IMR-90 (cell line): ENCODE measurements around the gene SPINK4. TPM values are rescaled to one million over a fixed set of nuclear protein-coding genes. Genes with fewer than 3 reads are reported as not detected.

Source experiments
- ATAC-seq: fragments of 200-7000 bp; cut with Tn5 transposase; 2 replicates; pipeline ENCODE4 v1.9.1; 2020; ENCODE audit warnings: low read depth, mild to moderate bottlenecking, moderate library complexity
- BruUV-seq: library from RNA; stranded (reverse); fragments of 400-500 nt; replicated peaks from 2 replicates; lab custom pipeline; 2021; lab: Mats Ljungman, UMichigan
- CTCF ChIA-PET: fragments of 300-600 bp; formaldehyde crosslinking; extraction: SDS; loops from one replicate; lab custom pipeline; 2021; ENCODE audit warnings: antibody characterized with exemption; lab: Yijun Ruan, JAX
- POLR2A ChIA-PET: fragments of 300-600 bp; sonication (Branson Sonifier 250); formaldehyde crosslinking; loops from one replicate; lab custom pipeline; 2022; ENCODE audit warnings: antibody characterized with exemption; ENCODE audit not compliant: unreplicated experiment; lab: Charles Lee
- DNase-seq: peaks from one replicate; pipeline ENCODE4 v3.0.0; 2013
- H2AFZ ChIP-seq: replicated peaks from 2 replicates; pipeline ENCODE3; 2013; ENCODE audit warnings: low read length, mild to moderate bottlenecking; ENCODE audit not compliant: poor library complexity
- H2AK5ac ChIP-seq: 2 replicates; pipeline ENCODE4 v1.6.1; 2013; ENCODE audit warnings: low read depth, low read length, inconsistent platforms
- H2AK9ac ChIP-seq: replicated peaks from 2 replicates; pipeline ENCODE3; 2013; ENCODE audit warnings: mild to moderate bottlenecking, low read depth, low read length, moderate library complexity; ENCODE audit not compliant: poor library complexity
- H2BK120ac ChIP-seq: 2 replicates; pipeline ENCODE4 v1.6.1; 2013; ENCODE audit warnings: low read depth, low read length, inconsistent platforms
- H2BK15ac ChIP-seq: 3 replicates; pipeline ENCODE4 v1.6.1; 2013; ENCODE audit warnings: low read depth, low read length, inconsistent platforms
- H2BK20ac ChIP-seq: 2 replicates; pipeline ENCODE4 v1.6.1; 2013; ENCODE audit warnings: low read depth, mild to moderate bottlenecking, inconsistent platforms, low read length, moderate library complexity
- H2BK5ac ChIP-seq: 2 replicates; pipeline ENCODE4 v1.6.1; 2013; ENCODE audit warnings: mild to moderate bottlenecking, low read depth, low read length, inconsistent platforms; ENCODE audit not compliant: poor library complexity, severe bottlenecking
- H3K14ac ChIP-seq: replicated peaks from 2 replicates; pipeline ENCODE4 v1.6.1; 2013; ENCODE audit warnings: low read depth, low read length, inconsistent platforms
- H3K18ac ChIP-seq: 2 replicates; pipeline ENCODE4 v1.6.1; 2013; ENCODE audit warnings: low read depth, low read length, control low read depth
- H3K23ac ChIP-seq: 2 replicates; pipeline ENCODE4 v1.6.1; 2013; ENCODE audit warnings: low read depth, low read length, inconsistent platforms
- H3K27ac ChIP-seq: 2 replicates; pipeline ENCODE4 v1.5.1; 2013; ENCODE audit warnings: mild to moderate bottlenecking, control low read depth, low read length; ENCODE audit not compliant: insufficient read depth
- H3K27me3 ChIP-seq: 2 replicates; pipeline ENCODE4 v1.6.1; 2013; ENCODE audit warnings: low read length; ENCODE audit not compliant: control insufficient read depth, insufficient read depth
- H3K36me3 ChIP-seq: 2 replicates; pipeline ENCODE4 v1.6.1; 2013; ENCODE audit warnings: low read length, mixed read lengths; ENCODE audit not compliant: control insufficient read depth, insufficient read depth
- H3K4ac ChIP-seq: 2 replicates; pipeline ENCODE4 v1.6.1; 2013; ENCODE audit warnings: low read depth, low read length, inconsistent platforms
- H3K4me1 ChIP-seq: 2 replicates; pipeline ENCODE4 v1.6.1; 2013; ENCODE audit warnings: low read length, mixed read lengths; ENCODE audit not compliant: control insufficient read depth, insufficient read depth
- H3K4me2 ChIP-seq: 2 replicates; pipeline ENCODE4 v1.6.1; 2013; ENCODE audit warnings: low read depth, mild to moderate bottlenecking, control low read depth, low read length, moderate library complexity
- H3K4me3 ChIP-seq: 2 replicates; pipeline ENCODE4 v1.5.1; 2013; ENCODE audit warnings: low read depth, mild to moderate bottlenecking, control low read depth, low read length, moderate library complexity; ENCODE audit not compliant: insufficient read depth
- H3K56ac ChIP-seq: 2 replicates; pipeline ENCODE4 v1.6.1; 2013; ENCODE audit warnings: low read length, inconsistent platforms; ENCODE audit not compliant: insufficient read depth; ENCODE audit errors: extremely low read depth
- H3K79me1 ChIP-seq, 2 experiments: 2 replicates each; pipeline ENCODE4 v1.6.1; 2013; ENCODE audit warnings: low read length in 2 of 2, inconsistent platforms in 1 of 2, low read depth in 1 of 2
- H3K9ac ChIP-seq: 2 replicates; pipeline ENCODE4 v1.6.1; 2013; ENCODE audit warnings: low read depth, low read length, control low read depth
- H3K9me1 ChIP-seq: 2 replicates; pipeline ENCODE4 v1.6.1; 2013; ENCODE audit warnings: low read length, inconsistent platforms; ENCODE audit not compliant: insufficient read depth
- H3K9me3 ChIP-seq: 2 replicates; pipeline ENCODE4 v1.6.1; 2013; ENCODE audit warnings: low read length; ENCODE audit not compliant: control insufficient read depth, insufficient read depth
- H4K20me1 ChIP-seq: 2 replicates; pipeline ENCODE4 v1.6.1; 2013; ENCODE audit warnings: low read length, inconsistent platforms; ENCODE audit not compliant: insufficient read depth
- H4K5ac ChIP-seq: 2 replicates; pipeline ENCODE4 v1.6.1; 2013; ENCODE audit warnings: mild to moderate bottlenecking, low read depth, low read length, control low read depth
- H4K8ac ChIP-seq, 2 experiments: 2 replicates each; pipeline ENCODE4 v1.6.1; 2013; ENCODE audit warnings: low read depth in 2 of 2, low read length in 2 of 2, control low read depth in 1 of 2, inconsistent platforms in 1 of 2
- H4K91ac ChIP-seq: 2 replicates; pipeline ENCODE4 v1.6.1; 2013; ENCODE audit warnings: low read depth, low read length, inconsistent platforms; ENCODE audit not compliant: insufficient read depth
- BHLHE40 ChIP-seq: fragments of 150-350 bp; IDR thresholded peaks from 2 replicates; pipeline ENCODE4 v1.6.1; 2016; ENCODE audit warnings: mild to moderate bottlenecking, low read depth, low read length
- FOS ChIP-seq: fragments of 150-350 bp; IDR thresholded peaks from 2 replicates; pipeline ENCODE4 v1.6.1; 2016; ENCODE audit warnings: low read depth, low read length
- MAFK ChIP-seq: IDR thresholded peaks from 2 replicates; pipeline ENCODE4 v1.6.1; 2012; ENCODE audit warnings: low read depth, low read length, improper control_type of control experiment
- MAZ ChIP-seq: IDR thresholded peaks from 2 replicates; pipeline ENCODE4 v1.6.1; 2012; ENCODE audit warnings: low read depth, mild to moderate bottlenecking, low read length, improper control_type of control experiment, moderate library complexity, borderline replicate concordance
- POLR2A ChIP-seq: IDR thresholded peaks from 2 replicates; pipeline ENCODE4 v1.6.1; 2012; ENCODE audit warnings: mild to moderate bottlenecking, low read depth, low read length
- RAD21 ChIP-seq: IDR thresholded peaks from 2 replicates; pipeline ENCODE4 v1.6.1; 2012; ENCODE audit warnings: low read length, improper control_type of control experiment
- RFX5 ChIP-seq: IDR thresholded peaks from 2 replicates; pipeline ENCODE4 v1.8.0; 2012; ENCODE audit warnings: low read depth, mild to moderate bottlenecking, low read length, moderate library complexity
- SMC3 ChIP-seq: fragments of 150-350 bp; IDR thresholded peaks from 2 replicates; pipeline ENCODE4 v1.6.1; 2016; ENCODE audit warnings: low read depth, mild to moderate bottlenecking, antibody characterized with exemption, low read length, moderate library complexity
- WGBS, 2 experiments: methylation state at CpG; one replicate each; pipeline versions ENCODE4 v1.1.5 to v1.1.7; 2013; ENCODE audit warnings: missing lambda C conversion rate in 2 of 2; ENCODE audit not compliant: insufficient read length in 1 of 2; ENCODE audit errors: extremely low coverage in 2 of 2; 5-methylcytosine and 5-hydroxymethylcytosine counted together
- dilution Hi-C: fragments of 300-500 bp; cut with HindIII; formaldehyde crosslinking; loops from one replicate; pipeline ENCODE4 v1.14.3; 2018; ENCODE audit warnings: low sequenced_read_pairs; ENCODE audit not compliant: unreplicated experiment
- in situ Hi-C: fragments of 300-500 bp; cut with MboI; formaldehyde crosslinking; loops from 3 replicates; pipeline ENCODE4 v1.14.3; 2019; ENCODE audit warnings: low sequenced_read_pairs, inconsistent platforms, mixed read lengths
- intact Hi-C: fragments of 100-400 bp; cut with micrococcal nuclease; formaldehyde crosslinking; loops from 2 replicates; pipeline ENCODE4 v1.10.0; 2022
- polyA plus RNA-seq, 3 experiments: library from polyadenylated mRNA; depleted of rRNA; stranded (reverse); fragments of >200 nt; gene quantifications; 2 replicates each; pipeline ENCODE4 v1.2.3, GENCODE V29; 2012; ENCODE audit warnings: low replicate concordance in 1 of 3
- total RNA-seq: library from RNA; depleted of rRNA; stranded (reverse); fragments of >200 nt; gene quantifications from 2 replicates; pipeline ENCODE4 v1.2.3, GENCODE V29; 2012
- TF ChIP-seq, protein P1 (sequence below): fragments of 150-350 bp; IDR thresholded peaks from 2 replicates; pipeline ENCODE4 v1.6.1; 2017; ENCODE audit warnings: mild to moderate bottlenecking, antibody characterized with exemption, low read length, low read depth

SPINK4 gene
- total and polyA plus RNA-seq, 2 of the 4 experiments (the other 2 are of a cell fraction): not detected

DNA sequence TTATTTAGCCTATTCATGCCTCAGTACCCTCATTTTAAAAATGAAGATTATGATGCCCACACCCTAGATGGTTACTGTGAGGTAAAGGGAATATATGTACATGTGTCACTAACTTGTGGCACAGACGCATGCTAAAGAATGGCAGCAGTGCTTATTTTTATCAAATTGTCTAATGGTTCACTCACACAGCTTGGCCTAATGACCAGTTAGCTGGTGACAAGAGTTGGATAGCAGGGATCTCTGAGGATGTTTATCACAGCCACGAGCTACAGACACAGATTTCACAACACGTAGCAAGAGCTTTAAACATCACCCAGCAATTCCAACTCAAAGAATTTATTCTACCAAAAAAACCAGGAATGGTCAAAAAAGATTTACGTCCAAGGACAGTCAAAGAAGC, 17.3 kb downstream of the SPINK4 start:
- no peak overlapping the region for H2BK20ac ChIP-seq
- no peak overlapping the region for H3K4me3 ChIP-seq
- no peak overlapping the region for H2BK120ac ChIP-seq
- H2BK15ac ChIP-seq: no peak overlapping the region
- H3K9me3 ChIP-seq: no peaks in the 10 kb centered on the region
- ATAC-seq (no peak), DNase-seq (no peak)
- no peak overlapping the region for H2AFZ ChIP-seq
- H3K27ac ChIP-seq: no peak overlapping the region
- H2AK9ac ChIP-seq: no peak overlapping the region
- H3K18ac ChIP-seq: no peak overlapping the region
- H4K20me1 ChIP-seq: no peaks in the 10 kb centered on the region
- in situ Hi-C loops: no loop called here
- no peak overlapping the region for H4K91ac ChIP-seq
- dilution Hi-C loops: no loop called here
- H3K9ac ChIP-seq: no peak overlapping the region
- no peak overlapping the region for H2BK5ac ChIP-seq
- CTCF ChIA-PET: interaction anchor here (0.7 kb wide), 1 partner anchor 199 kb away, joined by 3 read pairs; no protein-coding TSS in a partner anchor
- peaks cover 14 to 31% of the 10 kb centered on the region in 2 experiments for H3K79me1 ChIP-seq
- intact Hi-C loops: no loop called here
- H3K4me2 ChIP-seq: no peak overlapping the region
- H3K4me1 ChIP-seq: no peaks in the 10 kb centered on the region
- peaks cover 3% of the 10 kb centered on the region; the same call in 1 of the 2 replicates for H3K9me1 ChIP-seq
- no peak overlapping the region for H2AK5ac ChIP-seq
- no TSS peak for BruUV-seq
- POLR2A ChIA-PET: no interaction called here
- TF ChIP-seq RAD21 (no peak), POLR2A (no peak), BHLHE40 (no peak), SMC3 (no peak), FOS (no peak), MAZ (no peak), RFX5 (no peak), MAFK (no peak)
- TF ChIP-seq, protein P1, sequence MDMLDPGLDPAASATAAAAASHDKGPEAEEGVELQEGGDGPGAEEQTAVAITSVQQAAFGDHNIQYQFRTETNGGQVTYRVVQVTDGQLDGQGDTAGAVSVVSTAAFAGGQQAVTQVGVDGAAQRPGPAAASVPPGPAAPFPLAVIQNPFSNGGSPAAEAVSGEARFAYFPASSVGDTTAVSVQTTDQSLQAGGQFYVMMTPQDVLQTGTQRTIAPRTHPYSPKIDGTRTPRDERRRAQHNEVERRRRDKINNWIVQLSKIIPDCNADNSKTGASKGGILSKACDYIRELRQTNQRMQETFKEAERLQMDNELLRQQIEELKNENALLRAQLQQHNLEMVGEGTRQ: no peak
- no peak overlapping the region for H3K23ac ChIP-seq
- peaks cover 56% of the 10 kb centered on the region for H3K36me3 ChIP-seq
- H4K8ac ChIP-seq: no peak overlapping the region
- no CpG with 5 or more reads among the region's 4 CpGs for WGBS, 2 experiments
- H3K14ac ChIP-seq: no peak overlapping the region
- no peaks in the 10 kb centered on the region for H3K27me3 ChIP-seq
- no peak overlapping the region for H3K56ac ChIP-seq
- H3K4ac ChIP-seq: no peak overlapping the region
- no peak overlapping the region for H4K5ac ChIP-seq
